Measurements from ENCODE around the gene LRRC19. TPM values are rescaled to one million over a fixed set of nuclear protein-coding genes. Genes with fewer than 3 reads are reported as not detected.

LRRC19 gene, protein sequence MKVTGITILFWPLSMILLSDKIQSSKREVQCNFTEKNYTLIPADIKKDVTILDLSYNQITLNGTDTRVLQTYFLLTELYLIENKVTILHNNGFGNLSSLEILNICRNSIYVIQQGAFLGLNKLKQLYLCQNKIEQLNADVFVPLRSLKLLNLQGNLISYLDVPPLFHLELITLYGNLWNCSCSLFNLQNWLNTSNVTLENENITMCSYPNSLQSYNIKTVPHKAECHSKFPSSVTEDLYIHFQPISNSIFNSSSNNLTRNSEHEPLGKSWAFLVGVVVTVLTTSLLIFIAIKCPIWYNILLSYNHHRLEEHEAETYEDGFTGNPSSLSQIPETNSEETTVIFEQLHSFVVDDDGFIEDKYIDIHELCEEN
- not detected in 2 replicates for total RNA-seq (2012; rRNA removed)

DNA sequence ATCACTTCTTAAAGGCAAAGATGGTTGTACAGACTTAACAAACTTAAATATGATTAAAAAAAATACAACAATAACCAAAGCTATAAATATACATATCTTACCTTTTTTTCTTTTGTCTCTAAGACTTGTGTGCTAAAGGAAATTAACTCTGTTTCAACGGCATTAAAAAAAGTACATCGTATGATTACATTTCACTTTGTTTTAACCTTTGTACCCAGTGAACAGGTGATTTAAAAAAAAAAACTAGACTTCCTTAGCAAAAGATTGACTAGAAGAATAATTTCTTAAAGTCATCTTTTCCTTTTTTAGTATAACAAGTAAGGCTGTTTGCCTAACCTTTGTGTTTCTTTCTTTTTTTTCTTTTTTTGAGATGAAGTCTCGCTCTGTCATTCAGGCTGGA is at the start of gene LRRC19:
Gene LRRC19, minus strand, starts transcription at position 182 of the 400 bp plus-strand sequence. CDS start 5,978 bp downstream, outside the sequence.
- no peak within 1 kb of the TSS for H3K4me3 ChIP-seq (ENCODE audit: low read length)
- H3K9ac ChIP-seq (ENCODE audit: low read depth, low read length): no peak within 1 kb of the TSS
- H3K9me3 ChIP-seq (replicated peaks; ENCODE audit: low read length): no peaks in the 10 kb centered on the region
- no peak within 1 kb of the TSS for H3K4me2 ChIP-seq (ENCODE audit: low read length)
- H3K36me3 ChIP-seq (ENCODE audit: insufficient read depth, low read length): no peaks in the 10 kb centered on the region
- H3K4me1 ChIP-seq (ENCODE audit: control insufficient read depth, insufficient read depth, low read length): no peaks in the 10 kb centered on the region
- H3K27me3 ChIP-seq (ENCODE audit: control insufficient read depth, insufficient read depth, low read length): no peaks in the 10 kb centered on the region

DNA sequence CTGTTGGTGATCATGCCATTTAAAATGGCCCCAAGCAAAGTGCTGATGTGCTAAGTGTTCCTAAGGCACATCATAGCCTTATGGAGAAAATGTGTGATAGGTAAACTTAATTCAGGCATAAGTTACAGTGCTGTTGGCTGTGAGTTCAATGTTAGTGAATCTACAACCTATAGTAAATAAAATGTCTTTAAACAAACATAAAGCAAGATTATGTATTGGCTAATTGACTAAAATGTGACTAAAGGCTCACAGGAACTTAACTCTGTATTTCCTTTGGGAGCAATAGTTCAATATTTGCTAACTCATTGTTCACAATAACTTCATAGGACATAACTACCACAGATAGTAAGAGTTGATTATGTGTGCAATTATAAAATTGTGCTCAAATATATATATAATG is 49.4 kb upstream of the LRRC19 start:
- Histone ChIP-seq H3K9ac (ENCODE audit: low read depth, low read length) (no peak overlapping the region), H3K36me3 (ENCODE audit: insufficient read depth, low read length) (no peaks in the 10 kb centered on the region), H3K9me3 (replicated peaks; ENCODE audit: low read length) (no peaks in the 10 kb centered on the region), H3K4me2 (ENCODE audit: low read length) (no peak overlapping the region), H3K4me1 (ENCODE audit: control insufficient read depth, insufficient read depth, low read length) (no peaks in the 10 kb centered on the region), H3K27me3 (ENCODE audit: control insufficient read depth, insufficient read depth, low read length) (no peaks in the 10 kb centered on the region), H3K4me3 (ENCODE audit: low read length) (no peak overlapping the region)

DNA sequence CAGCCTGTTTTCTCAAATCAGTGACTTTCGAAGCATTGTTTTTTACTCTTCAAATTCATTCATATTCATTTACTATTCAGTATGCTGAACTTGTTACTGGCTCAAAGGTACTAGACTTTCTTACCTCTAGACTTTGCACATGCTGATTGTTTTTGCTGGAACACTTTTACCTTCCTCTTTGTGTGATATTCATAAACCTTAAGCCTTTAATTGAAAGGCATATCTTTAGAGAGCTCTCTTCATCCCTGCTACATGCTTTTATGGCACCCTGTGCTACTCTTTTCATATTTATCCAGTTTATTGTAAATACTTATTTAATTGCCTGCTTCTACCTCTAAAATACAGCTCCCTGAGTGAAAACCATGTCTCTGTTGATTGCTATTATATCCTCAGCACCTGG is 48.7 kb upstream of the LRRC19 start:
- no peaks in the 10 kb centered on the region for H3K9me3 ChIP-seq (replicated peaks; ENCODE audit: low read length)
- H3K4me3 ChIP-seq (ENCODE audit: low read length): no peak overlapping the region
- no peaks in the 10 kb centered on the region for H3K36me3 ChIP-seq (ENCODE audit: insufficient read depth, low read length)
- H3K27me3 ChIP-seq (ENCODE audit: control insufficient read depth, insufficient read depth, low read length): no peaks in the 10 kb centered on the region
- H3K9ac ChIP-seq (ENCODE audit: low read depth, low read length): no peak overlapping the region
- no peaks in the 10 kb centered on the region for H3K4me1 ChIP-seq (ENCODE audit: control insufficient read depth, insufficient read depth, low read length)
- no peak overlapping the region for H3K4me2 ChIP-seq (ENCODE audit: low read length)

DNA sequence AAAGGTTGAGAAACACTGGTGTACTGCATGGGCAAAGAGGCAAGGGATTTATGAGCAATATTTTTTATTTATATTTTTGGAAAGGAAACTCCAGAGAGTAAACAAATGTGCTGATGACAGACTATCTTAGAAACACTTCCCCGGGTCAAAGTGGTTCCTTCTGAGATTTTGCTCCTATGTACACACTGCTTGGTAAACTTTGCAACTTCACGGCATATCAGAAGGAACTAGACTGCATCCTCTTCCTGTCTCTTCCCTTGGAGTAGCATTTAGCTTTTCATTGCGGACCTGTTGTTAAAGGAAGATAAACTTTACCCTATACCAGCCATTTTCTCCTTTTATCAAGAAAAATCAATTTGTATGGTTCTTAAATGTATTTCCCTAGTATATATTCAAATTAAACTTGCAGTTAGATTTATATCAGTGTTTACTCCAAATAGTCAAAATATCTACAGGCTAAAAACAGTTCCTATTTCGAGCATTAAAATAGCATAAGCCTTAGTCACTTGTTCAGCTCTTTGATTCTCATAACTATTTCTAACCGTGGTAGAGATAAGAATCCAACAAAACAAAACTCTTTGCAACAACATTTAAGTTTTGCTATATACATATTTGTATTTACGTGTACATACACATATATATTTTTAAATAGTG is 48.0 kb upstream of the LRRC19 start:
- no peaks in the 10 kb centered on the region for H3K4me1 ChIP-seq (ENCODE audit: control insufficient read depth, insufficient read depth, low read length)
- no peak overlapping the region for H3K4me3 ChIP-seq (ENCODE audit: low read length)
- no peak overlapping the region for H3K4me2 ChIP-seq (ENCODE audit: low read length)
- no peaks in the 10 kb centered on the region for H3K36me3 ChIP-seq (ENCODE audit: insufficient read depth, low read length)
- H3K9ac ChIP-seq (ENCODE audit: low read depth, low read length): no peak overlapping the region
- H3K27me3 ChIP-seq (ENCODE audit: control insufficient read depth, insufficient read depth, low read length): no peaks in the 10 kb centered on the region
- no peaks in the 10 kb centered on the region for H3K9me3 ChIP-seq (replicated peaks; ENCODE audit: low read length)

DNA sequence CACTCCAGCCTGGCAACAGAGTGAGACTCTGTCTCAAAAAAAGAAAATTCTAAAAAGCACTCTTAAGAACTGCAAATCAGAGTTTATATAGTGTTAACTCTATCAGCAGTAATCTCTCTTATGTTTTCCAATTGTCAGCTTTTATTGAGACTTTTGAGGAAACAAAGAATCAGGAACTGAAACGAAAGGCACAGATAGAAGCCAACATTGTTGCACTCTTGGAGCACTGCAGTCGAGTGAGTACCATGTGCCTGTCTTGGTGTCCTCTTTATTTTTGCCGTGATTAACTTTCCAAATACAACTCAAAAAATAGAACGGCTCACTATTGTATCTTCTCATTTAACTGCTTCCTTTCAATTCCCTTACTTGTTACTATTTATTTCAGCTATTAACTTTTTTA is 41.7 kb upstream of the LRRC19 start:
- no peak overlapping the region for H3K4me3 ChIP-seq (ENCODE audit: low read length)
- H3K4me1 ChIP-seq (ENCODE audit: control insufficient read depth, insufficient read depth, low read length): no peaks in the 10 kb centered on the region
- no peaks in the 10 kb centered on the region for H3K36me3 ChIP-seq (ENCODE audit: insufficient read depth, low read length)
- no peaks in the 10 kb centered on the region for H3K9me3 ChIP-seq (replicated peaks; ENCODE audit: low read length)
- H3K9ac ChIP-seq (ENCODE audit: low read depth, low read length): no peak overlapping the region
- H3K4me2 ChIP-seq (ENCODE audit: low read length): no peak overlapping the region
- no peaks in the 10 kb centered on the region for H3K27me3 ChIP-seq (ENCODE audit: control insufficient read depth, insufficient read depth, low read length)

DNA sequence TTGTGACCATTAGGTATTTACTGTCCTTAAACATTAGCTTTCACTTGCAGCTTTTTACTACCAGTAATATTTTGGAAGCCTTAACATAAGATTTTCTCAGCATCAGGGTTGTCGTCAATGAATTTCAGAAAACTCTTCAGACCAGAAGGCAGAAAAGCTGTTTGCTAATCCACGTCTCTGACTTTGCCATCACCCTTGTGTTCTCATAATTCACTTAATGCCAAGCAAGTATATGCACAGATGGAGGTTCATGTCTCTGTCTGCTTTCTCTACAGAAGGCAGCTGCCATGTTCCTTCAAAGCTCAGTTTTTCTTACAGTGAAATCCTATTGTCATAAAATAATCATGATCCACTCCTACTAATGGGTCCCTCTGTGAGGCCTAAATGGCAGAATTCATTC is 37.7 kb upstream of the LRRC19 start:
- no peaks in the 10 kb centered on the region for H3K27me3 ChIP-seq (ENCODE audit: control insufficient read depth, insufficient read depth, low read length)
- H3K4me3 ChIP-seq (ENCODE audit: low read length): no peak overlapping the region
- H3K4me1 ChIP-seq (ENCODE audit: control insufficient read depth, insufficient read depth, low read length): no peaks in the 10 kb centered on the region
- no peaks in the 10 kb centered on the region for H3K9me3 ChIP-seq (replicated peaks; ENCODE audit: low read length)
- H3K4me2 ChIP-seq (ENCODE audit: low read length): no peak overlapping the region
- H3K9ac ChIP-seq (ENCODE audit: low read depth, low read length): no peak overlapping the region
- no peaks in the 10 kb centered on the region for H3K36me3 ChIP-seq (ENCODE audit: insufficient read depth, low read length)

DNA sequence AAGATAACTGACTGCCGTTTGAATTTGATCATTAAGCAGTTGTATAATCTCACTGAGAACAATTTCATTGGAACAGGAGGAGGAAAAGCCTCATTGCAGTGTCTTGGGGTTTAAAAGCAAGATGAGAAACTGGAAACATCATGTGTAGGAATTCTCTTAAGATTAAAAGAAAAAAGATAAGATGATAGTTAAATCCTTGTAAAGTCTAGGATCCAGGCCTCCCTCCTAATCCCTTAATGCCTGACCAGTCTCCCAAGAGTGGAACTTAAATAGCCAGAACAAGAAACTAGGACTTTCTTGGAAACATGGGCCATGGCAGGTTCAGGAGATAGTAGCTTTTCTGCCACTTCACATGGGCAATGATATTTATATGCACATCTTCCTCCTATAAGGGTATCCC is 37.0 kb upstream of the LRRC19 start:
- Histone ChIP-seq H3K36me3 (ENCODE audit: insufficient read depth, low read length) (no peaks in the 10 kb centered on the region), H3K27me3 (ENCODE audit: control insufficient read depth, insufficient read depth, low read length) (no peaks in the 10 kb centered on the region), H3K4me1 (ENCODE audit: control insufficient read depth, insufficient read depth, low read length) (no peaks in the 10 kb centered on the region), H3K4me2 (ENCODE audit: low read length) (no peak overlapping the region), H3K4me3 (ENCODE audit: low read length) (no peak overlapping the region), H3K9me3 (replicated peaks; ENCODE audit: low read length) (no peaks in the 10 kb centered on the region), H3K9ac (ENCODE audit: low read depth, low read length) (no peak overlapping the region)

DNA sequence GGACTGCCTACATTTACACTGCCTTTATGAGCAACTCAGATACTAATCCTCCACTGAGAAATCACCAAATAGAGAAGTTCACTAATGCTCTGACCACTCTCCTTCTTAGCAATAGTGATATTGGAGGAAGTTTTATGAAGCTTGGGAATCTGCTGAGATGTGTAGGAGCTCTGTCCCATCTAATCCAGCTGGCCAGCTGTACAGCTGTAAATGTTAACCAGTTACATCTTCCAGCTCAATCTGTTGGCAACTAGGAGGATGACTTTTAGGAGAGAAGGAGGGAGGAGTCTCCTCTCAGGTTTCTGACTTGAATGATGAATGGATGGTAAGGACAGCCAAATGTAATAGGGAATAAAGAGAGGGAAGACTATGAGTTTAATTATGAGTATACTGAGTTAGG is 36.3 kb upstream of the LRRC19 start:
- no peak overlapping the region for H3K9ac ChIP-seq (ENCODE audit: low read depth, low read length)
- H3K27me3 ChIP-seq (ENCODE audit: control insufficient read depth, insufficient read depth, low read length): no peaks in the 10 kb centered on the region
- H3K4me1 ChIP-seq (ENCODE audit: control insufficient read depth, insufficient read depth, low read length): no peaks in the 10 kb centered on the region
- no peaks in the 10 kb centered on the region for H3K9me3 ChIP-seq (replicated peaks; ENCODE audit: low read length)
- H3K4me3 ChIP-seq (ENCODE audit: low read length): no peak overlapping the region
- no peaks in the 10 kb centered on the region for H3K36me3 ChIP-seq (ENCODE audit: insufficient read depth, low read length)
- H3K4me2 ChIP-seq (ENCODE audit: low read length): no peak overlapping the region

DNA sequence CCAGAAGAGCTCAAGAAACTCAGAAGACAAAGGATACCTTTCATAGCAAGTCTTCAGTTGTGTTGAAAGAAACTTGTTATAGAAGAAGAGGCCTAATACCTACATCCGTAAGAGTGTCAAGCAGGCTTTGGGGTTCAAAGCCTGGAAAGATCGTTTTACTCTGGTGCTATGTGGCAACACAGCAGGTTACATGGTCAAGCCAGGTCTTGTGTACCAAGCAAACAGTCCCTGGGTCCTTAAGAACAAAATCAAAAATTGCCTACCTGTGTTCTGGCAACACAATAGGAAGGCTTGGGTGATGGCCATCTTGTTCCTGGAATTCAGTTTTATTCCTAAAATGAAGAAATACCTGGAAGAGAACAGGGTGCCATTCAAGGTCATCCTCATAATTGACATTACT is 32.0 kb upstream of the LRRC19 start:
- no peaks in the 10 kb centered on the region for H3K27me3 ChIP-seq (ENCODE audit: control insufficient read depth, insufficient read depth, low read length)
- no peak overlapping the region for H3K9ac ChIP-seq (ENCODE audit: low read depth, low read length)
- no peaks in the 10 kb centered on the region for H3K36me3 ChIP-seq (ENCODE audit: insufficient read depth, low read length)
- no peak overlapping the region for H3K4me2 ChIP-seq (ENCODE audit: low read length)
- H3K4me3 ChIP-seq (ENCODE audit: low read length): no peak overlapping the region
- H3K4me1 ChIP-seq (ENCODE audit: control insufficient read depth, insufficient read depth, low read length): no peaks in the 10 kb centered on the region
- no peaks in the 10 kb centered on the region for H3K9me3 ChIP-seq (replicated peaks; ENCODE audit: low read length)

DNA sequence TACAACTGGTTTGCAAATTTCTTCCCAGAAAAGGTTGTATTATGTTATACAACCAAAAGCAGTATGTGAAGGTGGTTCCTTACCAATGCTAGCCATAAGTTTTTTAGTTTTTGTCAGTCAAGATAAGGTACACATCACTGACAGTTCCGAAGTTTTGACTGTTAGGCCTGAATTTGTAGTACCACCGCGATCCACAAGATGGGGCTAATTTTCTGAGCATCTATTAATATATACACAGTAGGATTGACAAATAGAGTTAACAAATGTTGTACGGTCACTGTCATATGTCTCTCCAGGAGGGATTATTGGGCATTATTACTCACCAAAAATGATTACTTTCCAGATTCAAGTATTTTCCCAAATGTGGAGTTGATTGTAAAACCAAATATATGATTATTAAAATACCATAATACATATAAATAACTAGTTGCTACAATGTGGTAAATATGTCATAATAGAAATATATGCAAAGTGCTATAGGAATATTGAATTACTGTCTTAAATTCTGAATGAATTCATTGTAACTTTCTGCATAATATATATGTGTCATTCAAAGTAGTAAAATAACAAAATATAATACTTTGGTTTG is 28.4 kb upstream of the LRRC19 start:
- H3K36me3 ChIP-seq (ENCODE audit: insufficient read depth, low read length): no peaks in the 10 kb centered on the region
- no peaks in the 10 kb centered on the region for H3K4me1 ChIP-seq (ENCODE audit: control insufficient read depth, insufficient read depth, low read length)
- no peak overlapping the region for H3K4me2 ChIP-seq (ENCODE audit: low read length)

DNA sequence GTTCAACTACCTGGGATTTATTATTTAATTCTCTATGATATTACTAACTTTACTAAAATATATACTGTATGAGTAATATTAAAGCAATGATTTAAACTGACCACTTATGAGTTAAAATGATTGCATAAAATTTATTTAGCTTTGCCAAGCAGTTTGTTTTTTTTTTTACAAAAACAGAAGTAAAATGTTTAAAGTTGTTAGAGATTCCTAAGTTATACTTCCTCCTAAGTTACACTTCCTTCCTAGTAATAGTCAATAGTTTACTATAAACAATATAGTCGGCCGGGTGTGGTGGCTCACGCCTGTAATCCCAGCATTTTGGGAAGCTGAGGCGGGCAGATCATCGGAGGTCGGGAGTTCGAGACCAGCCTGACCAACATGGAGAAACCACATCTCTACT is 23.7 kb upstream of the LRRC19 start:
- H3K9me3 ChIP-seq (replicated peaks; ENCODE audit: low read length): no peaks in the 10 kb centered on the region
- H3K27me3 ChIP-seq (ENCODE audit: control insufficient read depth, insufficient read depth, low read length): no peaks in the 10 kb centered on the region
- H3K9ac ChIP-seq (ENCODE audit: low read depth, low read length): no peak overlapping the region
- peaks cover 3% of the 10 kb centered on the region for H3K36me3 ChIP-seq (ENCODE audit: insufficient read depth, low read length)
- no peak overlapping the region for H3K4me3 ChIP-seq (ENCODE audit: low read length)
- no peak overlapping the region for H3K4me2 ChIP-seq (ENCODE audit: low read length)
- H3K4me1 ChIP-seq (ENCODE audit: control insufficient read depth, insufficient read depth, low read length): no peaks in the 10 kb centered on the region

More for the DNA sequence above, 28.4 kb upstream of the LRRC19 start:
- H3K4me3 ChIP-seq (ENCODE audit: low read length): no peak overlapping the region
- no peaks in the 10 kb centered on the region for H3K27me3 ChIP-seq (ENCODE audit: control insufficient read depth, insufficient read depth, low read length)
- no peaks in the 10 kb centered on the region for H3K9me3 ChIP-seq (replicated peaks; ENCODE audit: low read length)
- H3K9ac ChIP-seq (ENCODE audit: low read depth, low read length): no peak overlapping the region
